K562 (cell line): Measurements from ENCODE around the gene MRPL10. TPM values are rescaled to one million over a fixed set of nuclear protein-coding genes. Genes with fewer than 3 reads are reported as not detected.

Experiments used
- E2F3 ChIP-seq: fragments of 250-450 bp; sonication (Bioruptor Pico); IDR thresholded peaks from 2 replicates; pipeline ENCODE4 v1.4.0; 2020; ENCODE audit warnings: mild to moderate bottlenecking
- ILK ChIP-seq: fragments of 450-650 bp; IDR thresholded peaks from 2 replicates; pipeline ENCODE4 v1.6.1; 2016; ENCODE audit warnings: missing genetic modification characterization, low read depth, mild to moderate bottlenecking, missing compliant biosample characterization, moderate library complexity, borderline replicate concordance
- MTA2 ChIP-seq: fragments of 450-650 bp; IDR thresholded peaks from 2 replicates; pipeline ENCODE4 v1.6.1; 2016; ENCODE audit warnings: low read depth
- MTA3 ChIP-seq: fragments of 450-650 bp; formaldehyde crosslinking; IDR thresholded peaks from 2 replicates; pipeline ENCODE4 v1.6.1; 2017; ENCODE audit warnings: mild to moderate bottlenecking, borderline replicate concordance
- OTX1 ChIP-seq: fragments of 450-650 bp; formaldehyde crosslinking; IDR thresholded peaks from 2 replicates; pipeline ENCODE4 v1.4.0; 2022; ENCODE audit warnings: mild to moderate bottlenecking
- RERE ChIP-seq: sonication (generic); formaldehyde crosslinking; IDR thresholded peaks from 2 replicates; pipeline ENCODE4 v1.8.0; 2023; ENCODE audit warnings: missing genetic modification reagents, mild to moderate bottlenecking, borderline replicate concordance
- TARDBP ChIP-seq: fragments of 450-650 bp; IDR thresholded peaks from 2 replicates; pipeline ENCODE4 v1.6.1; 2016
- ZNF174 ChIP-seq: fragments of 250-450 bp; sonication (Bioruptor Pico); IDR thresholded peaks from 2 replicates; pipeline ENCODE4 v1.4.0; 2020; ENCODE audit warnings: mild to moderate bottlenecking
- ZNF197 ChIP-seq: fragments of 200-800 bp; sonication (Bioruptor generic); IDR thresholded peaks from 2 replicates; pipeline ENCODE4 v1.6.1; 2016; ENCODE audit warnings: low read depth, missing genetic modification characterization, missing compliant biosample characterization
- ZNF354B ChIP-seq: fragments of 250-450 bp; sonication (Bioruptor Pico); IDR thresholded peaks from 2 replicates; pipeline ENCODE4 v1.4.0; 2020
- ZNF830 ChIP-seq: fragments of 250-450 bp; sonication (Bioruptor Pico); IDR thresholded peaks from 2 replicates; pipeline ENCODE4 v1.5.0; 2021; ENCODE audit warnings: mild to moderate bottlenecking
- polyA plus RNA-seq, 8 experiments: library from polyadenylated mRNA; depleted of rRNA in 4 of 8; stranded (reverse) in 5 of 8; unstranded in 3 of 8; fragments of >200 nt; fragmentation: Nextera tagmentation in 2 of 8; fragmentation: Illumina TruSeq in 1 of 8; extraction: Ambion mirVana in 2 of 8; extraction: Trizol in 1 of 8; gene quantifications; 2 replicates each; pipeline versions ENCODE4 v1.2.1 to v1.2.3, GENCODE V29; 2011 to 2014; ENCODE audit warnings: inconsistent platforms in 1 of 8, missing spikeins in 1 of 8
- total RNA-seq, 7 experiments: library from RNA; depleted of rRNA in 6 of 7; stranded (reverse); fragments of >200 nt in 6 of 7; fragmentation: Illumina TruSeq in 2 of 7; extraction: Trizol in 2 of 7; gene quantifications; 2 replicates each; pipeline versions ENCODE4 v1.2.1 to v1.2.3, GENCODE V29; 2011 to 2021; ENCODE audit warnings: low replicate concordance in 1 of 7
- TF ChIP-seq, protein P1 (sequence below): fragments of 450-650 bp; IDR thresholded peaks from one replicate; pipeline ENCODE4 v1.6.1; 2018; ENCODE audit warnings: mild to moderate bottlenecking, moderate library complexity; ENCODE audit not compliant: partially characterized antibody

MRPL10 gene
- total and polyA plus RNA-seq, 9 of the 15 experiments (the other 6 are each of a cell fraction or from before 2014, with no cell fraction given) = 27.8 to 105 (median 67.3) TPM

- TF ChIP-seq, protein P1, sequence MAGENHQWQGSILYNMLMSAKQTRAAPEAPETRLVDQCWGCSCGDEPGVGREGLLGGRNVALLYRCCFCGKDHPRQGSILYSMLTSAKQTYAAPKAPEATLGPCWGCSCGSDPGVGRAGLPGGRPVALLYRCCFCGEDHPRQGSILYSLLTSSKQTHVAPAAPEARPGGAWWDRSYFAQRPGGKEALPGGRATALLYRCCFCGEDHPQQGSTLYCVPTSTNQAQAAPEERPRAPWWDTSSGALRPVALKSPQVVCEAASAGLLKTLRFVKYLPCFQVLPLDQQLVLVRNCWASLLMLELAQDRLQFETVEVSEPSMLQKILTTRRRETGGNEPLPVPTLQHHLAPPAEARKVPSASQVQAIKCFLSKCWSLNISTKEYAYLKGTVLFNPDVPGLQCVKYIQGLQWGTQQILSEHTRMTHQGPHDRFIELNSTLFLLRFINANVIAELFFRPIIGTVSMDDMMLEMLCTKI = no peak
- TF ChIP-seq MTA2 (no peak), RERE (no peak), MTA3 (peak; percentile 70; the same call in 1 of the 2 replicates), ILK (tag) (no peak), E2F3 (CRISPR knock-in tag) (no peak), ZNF354B (no peak), OTX1 (CRISPR knock-in tag) (no peak), ZNF830 (CRISPR knock-in tag) (no peak), ZNF197 (CRISPR knock-in tag) (no peak), ZNF174 (CRISPR knock-in tag) (no peak), TARDBP (no peak)
These were observed 9.6 kb downstream of the MRPL10 start, which contains the start of gene OSBPL7 (continued) for GRCh38 chr17:47821424-47822391.
